Measurements from ENCODE around the gene CFAP57.

GRCh38 chr1:43286533-43286932 lies 114.4 kb downstream of the CFAP57 start:
- TF ChIP-seq POLR2A (IDR thresholded peaks at IDR 0.05; ENCODE audit: low read depth, low read length) (no peak), SPI1 (IDR thresholded peaks at IDR 0.05; ENCODE audit: low read depth, low read length) (no peak), TAF1 (IDR thresholded peaks at IDR 0.05; ENCODE audit: low read depth, low read length) (no peak), POLR2AphosphoS5 (IDR thresholded peaks at IDR 0.05; ENCODE audit: low read depth, low read length) (no peak), POU2F2 (IDR thresholded peaks at IDR 0.05; ENCODE audit: low read depth, low read length) (no peak)

Data from GM12891 (cell line).